ENCODE results near the gene ADGRE1.

ADGRE1 gene

DNA sequence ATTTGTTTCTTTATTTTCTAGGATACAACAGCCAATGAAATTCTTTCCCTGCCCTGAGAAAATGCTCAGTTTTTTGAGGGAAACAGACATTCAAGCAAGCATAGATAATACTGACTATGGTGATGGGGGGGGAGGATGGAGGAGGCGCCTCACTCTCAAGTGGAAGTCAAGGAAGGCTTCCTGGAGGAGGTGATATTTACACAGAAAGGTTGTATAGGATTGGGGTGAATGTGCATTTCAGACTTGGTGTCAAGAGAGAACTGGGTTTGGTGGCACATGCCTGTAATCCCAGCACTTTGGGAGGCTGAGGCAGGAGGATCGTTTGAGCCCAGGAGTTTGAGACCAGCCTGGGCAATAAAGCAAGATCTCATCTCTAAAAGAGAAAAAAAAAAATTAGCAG is 12.2 kb upstream of the ADGRE1 start:
- Histone ChIP-seq H2AFZ (ENCODE audit: low read depth, low read length, severe bottlenecking) (no peak overlapping the region), H3K9me3 (ENCODE audit: insufficient read depth, low read length) (no peaks in the 10 kb centered on the region), H3K9ac (ENCODE audit: low read length) (no peak overlapping the region), H3K9me2 (replicated peaks; ENCODE audit: insufficient read depth, low read length) (no peaks in the 10 kb centered on the region), H3F3A (ENCODE audit: insufficient read depth) (no peaks in the 10 kb centered on the region), H4K20me1 (ENCODE audit: low read depth, low read length) (no peaks in the 10 kb centered on the region), H3K4me3 (ENCODE audit: insufficient read depth, low read length, poor library complexity, severe bottlenecking) (no peak overlapping the region), H3K27ac (ENCODE audit: low read depth, low read length) (no peak overlapping the region), H3K36me3 (ENCODE audit: low read length) (no peaks in the 10 kb centered on the region), H3K79me2 (ENCODE audit: insufficient read depth, low read length) (no peaks in the 10 kb centered on the region), H3K27me3 (ENCODE audit: low read length) (no peaks in the 10 kb centered on the region), H3K4me2 (ENCODE audit: low read depth, low read length, poor library complexity, severe bottlenecking) (no peak overlapping the region)
- TF ChIP-seq, protein P1, sequence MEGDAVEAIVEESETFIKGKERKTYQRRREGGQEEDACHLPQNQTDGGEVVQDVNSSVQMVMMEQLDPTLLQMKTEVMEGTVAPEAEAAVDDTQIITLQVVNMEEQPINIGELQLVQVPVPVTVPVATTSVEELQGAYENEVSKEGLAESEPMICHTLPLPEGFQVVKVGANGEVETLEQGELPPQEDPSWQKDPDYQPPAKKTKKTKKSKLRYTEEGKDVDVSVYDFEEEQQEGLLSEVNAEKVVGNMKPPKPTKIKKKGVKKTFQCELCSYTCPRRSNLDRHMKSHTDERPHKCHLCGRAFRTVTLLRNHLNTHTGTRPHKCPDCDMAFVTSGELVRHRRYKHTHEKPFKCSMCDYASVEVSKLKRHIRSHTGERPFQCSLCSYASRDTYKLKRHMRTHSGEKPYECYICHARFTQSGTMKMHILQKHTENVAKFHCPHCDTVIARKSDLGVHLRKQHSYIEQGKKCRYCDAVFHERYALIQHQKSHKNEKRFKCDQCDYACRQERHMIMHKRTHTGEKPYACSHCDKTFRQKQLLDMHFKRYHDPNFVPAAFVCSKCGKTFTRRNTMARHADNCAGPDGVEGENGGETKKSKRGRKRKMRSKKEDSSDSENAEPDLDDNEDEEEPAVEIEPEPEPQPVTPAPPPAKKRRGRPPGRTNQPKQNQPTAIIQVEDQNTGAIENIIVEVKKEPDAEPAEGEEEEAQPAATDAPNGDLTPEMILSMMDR (IDR thresholded peaks at IDR 0.05; ENCODE audit: insufficient read depth, low read length, poor library complexity, severe bottlenecking): no peak
- no peak for TF ChIP-seq EZH2phosphoT487 (conservative IDR thresholded peaks at IDR 0.05; ENCODE audit: low read length)

DNA sequence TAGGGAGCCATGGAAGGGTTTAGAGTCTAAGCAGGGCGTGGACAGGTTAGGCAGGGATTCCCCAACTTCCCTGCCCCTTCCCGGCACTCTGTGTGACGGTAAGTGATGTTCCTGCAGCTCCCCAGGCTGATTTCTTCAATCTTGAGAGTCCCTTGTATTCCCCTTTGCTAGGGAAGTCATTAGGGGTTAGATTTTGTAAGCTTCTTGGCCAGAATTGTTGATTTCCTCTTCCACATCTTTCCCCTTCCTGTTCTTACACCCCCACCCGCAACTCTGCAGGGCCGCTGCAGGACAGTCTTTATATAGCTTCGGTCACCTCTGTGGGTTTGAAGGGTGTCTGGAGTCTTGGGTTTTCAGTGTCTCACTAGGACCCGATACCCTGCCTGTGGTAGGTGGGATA is 10.6 kb upstream of the ADGRE1 start:
- H3K79me2 ChIP-seq (ENCODE audit: insufficient read depth, low read length): no peaks in the 10 kb centered on the region
- no peak overlapping the region for H2AFZ ChIP-seq (ENCODE audit: low read depth, low read length, severe bottlenecking)
- H3K4me3 ChIP-seq (ENCODE audit: insufficient read depth, low read length, poor library complexity, severe bottlenecking): no peak overlapping the region
- H3K9ac ChIP-seq (ENCODE audit: low read length): no peak overlapping the region
- H3K27me3 ChIP-seq (ENCODE audit: low read length): no peaks in the 10 kb centered on the region
- H3K36me3 ChIP-seq (ENCODE audit: low read length): no peaks in the 10 kb centered on the region
- H4K20me1 ChIP-seq (ENCODE audit: low read depth, low read length): no peaks in the 10 kb centered on the region
- no peaks in the 10 kb centered on the region for H3K9me2 ChIP-seq (replicated peaks; ENCODE audit: insufficient read depth, low read length)
- H3K4me2 ChIP-seq (ENCODE audit: low read depth, low read length, poor library complexity, severe bottlenecking): no peak overlapping the region
- TF ChIP-seq EZH2phosphoT487 (conservative IDR thresholded peaks at IDR 0.05; ENCODE audit: low read length): no peak
- TF ChIP-seq, protein P1 (IDR thresholded peaks at IDR 0.05; ENCODE audit: insufficient read depth, low read length, poor library complexity, severe bottlenecking): no peak
- H3K27ac ChIP-seq (ENCODE audit: low read depth, low read length): no peak overlapping the region
- no peaks in the 10 kb centered on the region for H3F3A ChIP-seq (ENCODE audit: insufficient read depth)
- H3K9me3 ChIP-seq (ENCODE audit: insufficient read depth, low read length): no peaks in the 10 kb centered on the region

DNA sequence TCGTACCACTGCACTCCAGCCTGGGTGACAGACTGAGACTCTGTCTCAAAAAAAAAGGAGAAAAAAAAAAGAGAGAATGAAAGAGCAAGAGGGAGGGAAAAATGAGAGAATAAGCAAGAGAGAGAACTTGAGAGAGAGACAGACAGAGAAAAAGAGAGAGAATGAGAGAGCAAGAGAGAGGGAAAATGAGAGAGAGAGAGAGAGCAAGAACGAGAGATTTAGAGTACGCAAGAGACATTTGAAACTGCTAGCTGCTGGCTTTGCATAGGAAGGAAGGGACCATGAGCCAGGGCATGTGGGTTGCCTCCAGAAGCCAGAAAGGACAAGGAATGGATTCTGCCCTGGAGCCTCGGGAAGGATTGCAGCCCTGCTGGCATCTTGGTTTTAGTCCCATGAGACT is 9.6 kb upstream of the ADGRE1 start:
- Histone ChIP-seq H3K27ac (ENCODE audit: low read depth, low read length) (no peak overlapping the region), H3F3A (ENCODE audit: insufficient read depth) (no peaks in the 10 kb centered on the region), H3K27me3 (ENCODE audit: low read length) (no peaks in the 10 kb centered on the region), H3K4me2 (ENCODE audit: low read depth, low read length, poor library complexity, severe bottlenecking) (no peak overlapping the region), H3K79me2 (ENCODE audit: insufficient read depth, low read length) (no peaks in the 10 kb centered on the region), H3K4me3 (ENCODE audit: insufficient read depth, low read length, poor library complexity, severe bottlenecking) (no peak overlapping the region), H3K36me3 (ENCODE audit: low read length) (no peaks in the 10 kb centered on the region), H3K9ac (ENCODE audit: low read length) (no peak overlapping the region), H2AFZ (ENCODE audit: low read depth, low read length, severe bottlenecking) (no peak overlapping the region), H4K20me1 (ENCODE audit: low read depth, low read length) (no peaks in the 10 kb centered on the region), H3K9me2 (replicated peaks; ENCODE audit: insufficient read depth, low read length) (no peaks in the 10 kb centered on the region), H3K9me3 (ENCODE audit: insufficient read depth, low read length) (no peaks in the 10 kb centered on the region)
- TF ChIP-seq, protein P1 (IDR thresholded peaks at IDR 0.05; ENCODE audit: insufficient read depth, low read length, poor library complexity, severe bottlenecking): no peak
- no peak for TF ChIP-seq EZH2phosphoT487 (conservative IDR thresholded peaks at IDR 0.05; ENCODE audit: low read length)
